Endometrium (tissue), 2 donors: ENCODE measurements around the gene DPYSL4.

ENCODE experiments used
- FAIRE-seq: peaks from 2 replicates; lab custom pipeline; 2012; peaks lifted over from hg19 to GRCh38; lab: Jason Lieb, UNC
- donor health status: control.
- donor health status: control.

The DPYSL4 gene

GRCh38 chr10:132243141-132243540 is 56.4 kb downstream of the DPYSL4 start:
- FAIRE-seq: no peak

GRCh38 chr10:132243626-132244025 is 56.9 kb downstream of the DPYSL4 start:
- FAIRE-seq: no peak

GRCh38 chr10:132245056-132245455 is 58.3 kb downstream of the DPYSL4 start:
- no peak for FAIRE-seq

GRCh38 chr10:132246296-132246695 is 59.5 kb downstream of the DPYSL4 start:
- no peak for FAIRE-seq

- no peak for FAIRE-seq
Measured at GRCh38 chr10:132247943-132248342, 61.2 kb downstream of the DPYSL4 start.

- FAIRE-seq: no peak
Measured at GRCh38 chr10:132248455-132249225, 61.9 kb downstream of the DPYSL4 start.

GRCh38 chr10:132249226-132249724 is 62.5 kb downstream of the DPYSL4 start:
- FAIRE-seq: no peak

- FAIRE-seq: no peak
Measured at GRCh38 chr10:132249824-132250375, 63.2 kb downstream of the DPYSL4 start.

- no peak for FAIRE-seq
Measured at GRCh38 chr10:132250481-132251475, 64.0 kb downstream of the DPYSL4 start.

GRCh38 chr10:132251928-132252327 is 65.2 kb downstream of the DPYSL4 start:
- no peak for FAIRE-seq

- FAIRE-seq: no peak
Measured at GRCh38 chr10:132252412-132252811, 65.7 kb downstream of the DPYSL4 start.

- no peak for FAIRE-seq
Measured at GRCh38 chr10:132253092-132253687, 66.4 kb downstream of the DPYSL4 start.

GRCh38 chr10:132254841-132255240 is 68.1 kb downstream of the DPYSL4 start:
- FAIRE-seq: no peak
